HCT116 (cell line): ENCODE data around the gene HNRNPAB.

Experiments
- ATF3 ChIP-seq: IDR thresholded peaks from 2 replicates; pipeline ENCODE4 v1.6.1; 2012
- CTCF ChIP-seq, 3 experiments: fragments of 200-600 bp in 1 of 3; sonication (generic) in 1 of 3; IDR thresholded peaks in 2 of 3; conservative IDR thresholded peaks in 1 of 3; 2 replicates each; pipeline ENCODE4 v1.5.1; 2012 to 2017; ENCODE audit warnings: low read depth in 2 of 3, low read length in 2 of 3, antibody characterized with exemption in 1 of 3, borderline replicate concordance in 1 of 3, control low read depth in 1 of 3, mild to moderate bottlenecking in 1 of 3, mixed read lengths in 1 of 3, mixed run types in 1 of 3, moderate library complexity in 1 of 3; ENCODE audit not compliant: insufficient read depth in 1 of 3
- EZH2 ChIP-seq: fragments of 200-600 bp; sonication (generic); IDR thresholded peaks from 2 replicates; pipeline ENCODE4 v1.6.1; 2017; ENCODE audit warnings: antibody characterized with exemption, mixed run types
- JUND ChIP-seq: IDR thresholded peaks from 2 replicates; pipeline ENCODE4 v1.6.1; 2012
- MAX ChIP-seq: IDR thresholded peaks from 2 replicates; pipeline ENCODE4 v1.6.1; 2012
- POLR2A ChIP-seq: IDR thresholded peaks from 2 replicates; pipeline ENCODE4 v1.7.0; 2011; ENCODE audit warnings: borderline replicate concordance; ENCODE audit not compliant: insufficient read depth, insufficient read length; ENCODE audit errors: extremely low read depth
- POLR2AphosphoS5 ChIP-seq: IDR thresholded peaks from 2 replicates; pipeline ENCODE4 v1.6.1; 2011; ENCODE audit warnings: mild to moderate bottlenecking, low read depth, low read length, moderate library complexity
- RAD21 ChIP-seq: IDR thresholded peaks from 2 replicates; pipeline ENCODE4 v1.6.1; 2012; ENCODE audit warnings: low read depth, mild to moderate bottlenecking
- REST ChIP-seq: IDR thresholded peaks from 2 replicates; pipeline ENCODE4 v1.6.1; 2012; ENCODE audit warnings: low read depth
- SRF ChIP-seq: IDR thresholded peaks from 2 replicates; pipeline ENCODE4 v1.6.1; 2012; ENCODE audit warnings: low read depth
- TCF7L2 ChIP-seq: IDR thresholded peaks from 2 replicates; pipeline ENCODE4 v1.7.0; 2011; ENCODE audit warnings: borderline replicate concordance, inconsistent platforms; ENCODE audit not compliant: insufficient read depth, insufficient read length; ENCODE audit errors: extremely low read depth
- YY1 ChIP-seq: IDR thresholded peaks from 2 replicates; pipeline ENCODE4 v1.6.1; 2011; ENCODE audit warnings: low read length, low read depth, moderate library complexity, mild to moderate bottlenecking; ENCODE audit not compliant: insufficient replicate concordance; ENCODE audit errors: extremely low read depth
- ZBTB33 ChIP-seq: IDR thresholded peaks from 2 replicates; pipeline ENCODE4 v1.6.1; 2011; ENCODE audit warnings: mild to moderate bottlenecking, low read length, moderate library complexity; ENCODE audit not compliant: insufficient replicate concordance; ENCODE audit errors: extremely low read depth
- ZNF274 ChIP-seq: fragments of 200-500 bp; sonication (Bioruptor generic); IDR thresholded peaks from 2 replicates; pipeline ENCODE4 v1.6.1; 2014; ENCODE audit warnings: mild to moderate bottlenecking, low read depth, low read length, inconsistent platforms

- TF ChIP-seq EZH2 (no peak), CTCF (IDR thresholded peaks at IDR 0.05 in 2 of 3, conservative IDR thresholded peaks at IDR 0.05 in 1 of 3; ENCODE audit: borderline replicate concordance in 1 of 3, insufficient read depth in 1 of 3, low read depth in 2 of 3, low read length in 2 of 3) (no peak), SRF (no peak), REST (no peak), POLR2A (no peak), POLR2AphosphoS5 (no peak), ZBTB33 (no peak), JUND (no peak), TCF7L2 (no peak), ATF3 (no peak), MAX (no peak), YY1 (no peak), RAD21 (no peak), ZNF274 (no peak)
These were observed 44.4 kb downstream of the HNRNPAB start for GRCh38 chr5:178248750-178249149.
